GM23248 (cell line): ENCODE measurements around the gene CTIF. TPM values are rescaled to one million over a fixed set of nuclear protein-coding genes. Genes with fewer than 3 reads are reported as not detected.

Source experiments
- DNase-seq: peaks from one replicate; pipeline ENCODE4 v3.0.0-alpha.2; 2015
- H2AFZ ChIP-seq: fragments of 200-600 bp; sonication (generic); 2 replicates; pipeline ENCODE4 v1.6.1; 2016; ENCODE audit warnings: antibody characterized with exemption
- H3F3A ChIP-seq: fragments of 200-600 bp; sonication (generic); 2 replicates; pipeline ENCODE4 v1.6.1; 2016; ENCODE audit warnings: mild to moderate bottlenecking, antibody characterized with exemption, mixed run types; ENCODE audit not compliant: insufficient read depth
- H3K27ac ChIP-seq: fragments of 200-600 bp; sonication (generic); 2 replicates; pipeline ENCODE4 v1.5.1; 2016; ENCODE audit warnings: mild to moderate bottlenecking
- H3K27me3 ChIP-seq: fragments of 200-600 bp; sonication (generic); replicated peaks from 2 replicates; pipeline ENCODE4 v1.6.1; 2016; ENCODE audit warnings: mild to moderate bottlenecking; ENCODE audit not compliant: insufficient read depth
- H3K36me3 ChIP-seq: fragments of 200-600 bp; sonication (generic); 2 replicates; pipeline ENCODE4 v1.6.1; 2016; ENCODE audit warnings: low read depth, mild to moderate bottlenecking
- H3K4me1 ChIP-seq: fragments of 200-600 bp; sonication (generic); 2 replicates; pipeline ENCODE4 v1.6.1; 2016; ENCODE audit warnings: mild to moderate bottlenecking; ENCODE audit not compliant: insufficient read depth
- H3K4me2 ChIP-seq: fragments of 200-600 bp; sonication (generic); one replicate; pipeline ENCODE4 v1.6.1; 2016; ENCODE audit warnings: mild to moderate bottlenecking; ENCODE audit not compliant: unreplicated experiment
- H3K4me3 ChIP-seq: fragments of 200-600 bp; sonication (generic); 2 replicates; pipeline ENCODE4 v1.5.1; 2016; ENCODE audit warnings: mild to moderate bottlenecking
- H3K79me2 ChIP-seq: fragments of 200-600 bp; sonication (generic); 2 replicates; pipeline ENCODE4 v1.6.1; 2016; ENCODE audit warnings: mild to moderate bottlenecking; ENCODE audit not compliant: insufficient read depth
- H3K9ac ChIP-seq: fragments of 200-600 bp; sonication (generic); 2 replicates; pipeline ENCODE4 v1.6.1; 2016; ENCODE audit warnings: mild to moderate bottlenecking
- H3K9me2 ChIP-seq: fragments of 200-600 bp; sonication (generic); 2 replicates; pipeline ENCODE4 v1.6.1; 2016; ENCODE audit warnings: mixed run types, mild to moderate bottlenecking, moderate library complexity; ENCODE audit not compliant: insufficient read depth
- H3K9me3 ChIP-seq: fragments of 200-600 bp; sonication (generic); one replicate; pipeline ENCODE4 v1.6.1; 2017; ENCODE audit warnings: low read depth
- H4K20me1 ChIP-seq: fragments of 200-600 bp; sonication (generic); 2 replicates; pipeline ENCODE4 v1.6.0; 2016; ENCODE audit not compliant: insufficient read depth
- EZH2 ChIP-seq: fragments of 200-600 bp; sonication (generic); IDR thresholded peaks from 2 replicates; pipeline ENCODE4 v1.6.1; 2018; ENCODE audit warnings: antibody characterized with exemption, mild to moderate bottlenecking; ENCODE audit not compliant: insufficient read depth, poor library complexity, severe bottlenecking
- EZH2phosphoT487 ChIP-seq: fragments of 200-600 bp; sonication (generic); IDR thresholded peaks from 2 replicates; pipeline ENCODE4 v1.6.1; 2018; ENCODE audit warnings: antibody characterized with exemption, moderate library complexity, mild to moderate bottlenecking, low read depth; ENCODE audit not compliant: insufficient read depth
- WGBS, 2 experiments: methylation state at CpG; one replicate each; pipeline ENCODE4 v1.1.6; 2015 to 2017; ENCODE audit warnings: low lambda C conversion rate in 2 of 2, low coverage in 1 of 2; ENCODE audit errors: missing lambda C conversion rate in 2 of 2; 5-methylcytosine and 5-hydroxymethylcytosine counted together
- in situ Hi-C: fragments of 300-500 bp; cut with MboI; formaldehyde crosslinking; loops from 2 replicates; pipeline ENCODE4 v1.15.0; 2020
- polyA plus RNA-seq: library from polyadenylated mRNA; unstranded; fragments of >200 nt; fragmentation: Nextera tagmentation; extraction: Ambion mirVana; gene quantifications from 2 replicates; pipeline ENCODE4 v1.2.1, GENCODE V29; 2016
- total RNA-seq: library from RNA; depleted of rRNA; stranded (reverse); fragments of >200 nt; shearing (Covaris generic); gene quantifications from 2 replicates; pipeline ENCODE4 v1.2.3, GENCODE V29; 2014

The CTIF gene
- total and polyA plus RNA-seq, 2 experiments from 2014 or later = 21.5 to 46.8 TPM

DNA sequence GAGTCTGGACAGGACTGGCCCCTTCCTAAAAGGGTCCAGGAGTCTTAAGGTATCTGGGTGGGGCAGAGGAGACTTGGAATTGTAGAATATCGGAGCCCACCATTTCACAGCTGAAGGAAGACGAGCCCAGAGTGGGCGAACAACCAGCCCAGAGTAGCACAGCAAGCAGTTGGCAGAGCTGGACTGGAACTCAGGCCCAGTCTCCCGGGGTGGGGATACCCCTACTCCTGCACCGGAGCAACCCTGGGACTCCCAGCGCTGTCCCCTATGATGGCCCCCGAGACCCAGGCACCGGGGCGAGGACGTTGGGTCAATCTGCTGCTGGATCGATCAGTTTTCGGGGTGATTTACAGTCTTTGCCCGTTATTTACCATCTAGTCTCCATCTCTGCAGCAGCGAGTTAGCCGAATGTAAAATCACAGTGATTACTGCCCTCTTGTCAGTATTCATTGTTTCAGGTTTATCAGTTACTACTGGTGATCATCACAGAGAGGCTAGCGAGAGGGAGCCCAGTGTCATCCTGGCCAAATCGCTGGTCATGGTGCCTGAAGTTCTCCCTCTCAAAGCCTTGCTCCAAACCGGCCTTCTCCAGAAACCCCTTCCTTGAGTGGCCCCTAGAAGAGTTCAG, 336.6 kb downstream of the CTIF start:
- in situ Hi-C loops = no loop called here
- Histone ChIP-seq H3K4me3 (no peak overlapping the region), H3K4me1 (peaks cover 26% of the 10 kb centered on the region), H3K36me3 (no peaks in the 10 kb centered on the region), H3K9me2 (no peaks in the 10 kb centered on the region), H4K20me1 (no peaks in the 10 kb centered on the region), H3K4me2 (no peak overlapping the region), H3K27me3 (no peaks in the 10 kb centered on the region), H3K27ac (no peak overlapping the region), H3K79me2 (no peaks in the 10 kb centered on the region; the same call in 1 of the 2 replicates), H3K9me3 (no peaks in the 10 kb centered on the region), H3K9ac (no peak overlapping the region), H3F3A (peaks cover 12% of the 10 kb centered on the region; the same call in 1 of the 2 replicates), H2AFZ (no peak overlapping the region)
- 95 to 96% methylated on average over 18 of the region's 18 CpGs for WGBS, 2 experiments
- no peak for DNase-seq
- TF ChIP-seq EZH2phosphoT487 (no peak), EZH2 (no peak)

DNA sequence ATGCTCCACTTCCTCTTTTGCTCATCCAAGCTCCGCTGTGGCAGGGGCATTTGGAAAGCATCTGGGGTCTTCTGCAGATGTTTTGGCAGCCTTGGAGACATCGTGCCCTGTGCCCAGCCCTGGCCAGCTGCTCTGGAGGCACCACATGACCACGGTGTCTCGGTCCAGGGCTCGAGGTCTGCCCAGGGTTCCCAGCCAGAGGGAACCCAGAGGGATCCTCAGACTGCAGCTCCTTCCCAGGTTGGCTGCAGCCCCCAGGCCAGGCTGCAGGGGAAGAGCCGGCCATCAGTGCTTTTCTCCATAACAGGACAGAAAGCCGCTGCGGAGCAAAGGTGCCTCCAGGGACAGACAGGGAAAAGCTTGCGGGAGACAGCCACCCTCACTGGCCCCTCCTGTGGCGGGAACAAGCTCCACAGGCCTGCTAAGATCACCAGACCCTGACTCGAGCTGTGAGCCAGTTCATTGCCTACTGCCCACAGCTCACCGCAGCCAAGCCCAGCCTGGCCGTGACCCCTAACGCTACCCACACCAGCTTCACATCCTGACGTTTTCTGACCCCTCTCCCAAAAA, 337.2 kb downstream of the CTIF start:
- Histone ChIP-seq H3K9me2 (no peaks in the 10 kb centered on the region), H3F3A (peaks cover 12% of the 10 kb centered on the region; the same call in 1 of the 2 replicates), H3K4me2 (no peak overlapping the region), H3K36me3 (no peaks in the 10 kb centered on the region), H3K79me2 (no peaks in the 10 kb centered on the region; the same call in 1 of the 2 replicates), H3K4me1 (peaks cover 26% of the 10 kb centered on the region), H4K20me1 (no peaks in the 10 kb centered on the region), H3K4me3 (no peak overlapping the region), H3K9me3 (no peaks in the 10 kb centered on the region), H2AFZ (no peak overlapping the region), H3K27me3 (no peaks in the 10 kb centered on the region), H3K27ac (no peak overlapping the region), H3K9ac (no peak overlapping the region)
- DNase-seq = no peak
- in situ Hi-C loops = no loop called here
- TF ChIP-seq EZH2 (no peak), EZH2phosphoT487 (no peak)
- WGBS, 2 experiments = 84 to 90% methylated on average over 15 of the region's 15 CpGs

DNA sequence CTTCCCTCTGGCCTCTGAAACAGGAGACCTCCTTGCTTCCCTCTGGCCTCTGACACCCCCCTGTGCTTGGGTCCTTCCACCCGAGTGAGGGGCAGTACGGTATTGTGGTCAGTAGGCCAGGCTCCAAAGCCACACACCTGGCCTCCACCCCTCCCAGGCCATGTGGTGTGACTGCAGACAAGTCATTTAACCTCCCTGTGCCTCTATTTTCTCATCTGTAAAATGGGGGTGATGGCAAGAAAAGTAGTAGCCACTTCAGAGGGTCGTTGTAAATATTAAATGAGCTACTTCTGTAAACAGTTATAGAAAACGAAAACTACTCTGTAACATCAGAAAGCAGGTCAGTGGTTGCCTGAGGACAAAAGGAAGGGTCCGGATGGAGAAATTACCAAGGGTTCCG, 337.8 kb downstream of the CTIF start:
- Histone ChIP-seq H3K4me1 (peaks cover 26% of the 10 kb centered on the region), H4K20me1 (no peaks in the 10 kb centered on the region), H3K36me3 (no peaks in the 10 kb centered on the region), H3K79me2 (no peaks in the 10 kb centered on the region; the same call in 1 of the 2 replicates), H3K4me2 (no peak overlapping the region), H3K9me3 (no peaks in the 10 kb centered on the region), H3K9me2 (no peaks in the 10 kb centered on the region), H3K27me3 (no peaks in the 10 kb centered on the region), H3K4me3 (no peak overlapping the region), H3F3A (peaks cover 12% of the 10 kb centered on the region; the same call in 1 of the 2 replicates), H3K27ac (no peak overlapping the region), H3K9ac (no peak overlapping the region), H2AFZ (no peak overlapping the region)
- in situ Hi-C loops = no loop called here
- DNase-seq = no peak
- WGBS, 2 experiments = 95 to 97% methylated on average over 6 of the region's 6 CpGs
- TF ChIP-seq EZH2 = no peak
- no peak for TF ChIP-seq EZH2phosphoT487

DNA sequence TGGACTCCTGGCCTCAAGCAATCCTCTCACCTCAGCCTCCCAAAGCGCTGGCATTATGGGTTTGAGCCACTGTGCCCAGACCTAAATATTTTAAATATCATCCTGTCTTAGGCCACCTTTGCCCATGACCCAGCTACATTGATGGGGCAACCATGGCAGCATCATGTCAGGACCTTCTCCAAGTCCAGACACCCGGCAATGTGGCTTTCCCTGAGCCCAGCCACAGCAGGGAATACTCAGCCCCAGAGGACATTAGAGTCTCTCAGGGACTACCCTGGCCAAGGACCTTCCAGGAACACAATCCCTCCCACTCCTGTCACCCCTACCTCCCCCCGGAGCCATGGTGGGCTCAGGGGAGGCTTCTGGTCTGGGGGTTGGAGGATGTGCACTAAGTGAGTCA, 339.1 kb downstream of the CTIF start:
- H3K9me2 ChIP-seq = no peaks in the 10 kb centered on the region
- no peak for DNase-seq
- no peaks in the 10 kb centered on the region for H3K9me3 ChIP-seq
- no peak overlapping the region for H3K9ac ChIP-seq
- H3K4me2 ChIP-seq = no peak overlapping the region
- H3K4me1 ChIP-seq = peaks cover 17% of the 10 kb centered on the region
- no peaks in the 10 kb centered on the region for H3K27me3 ChIP-seq
- TF ChIP-seq EZH2phosphoT487 (no peak), EZH2 (no peak)
- no peaks in the 10 kb centered on the region; the same call in 1 of the 2 replicates for H3K79me2 ChIP-seq
- H3F3A ChIP-seq = peaks cover 3% of the 10 kb centered on the region; the same call in 1 of the 2 replicates
- H3K4me3 ChIP-seq = no peak overlapping the region
- no peak overlapping the region for H2AFZ ChIP-seq
- 71 to 73% methylated on average over 3 of the region's 3 CpGs for WGBS, 2 experiments
- no peak overlapping the region for H3K27ac ChIP-seq
- no peaks in the 10 kb centered on the region for H4K20me1 ChIP-seq
- H3K36me3 ChIP-seq = no peaks in the 10 kb centered on the region
- in situ Hi-C loops = no loop called here
